Measurements from ENCODE around the gene SAC3D1. TPM values are rescaled to one million over a fixed set of nuclear protein-coding genes. Genes with fewer than 3 reads are reported as not detected.

SAC3D1 gene
- total and polyA plus RNA-seq, 2 of the 8 experiments (the other 6 are each of a cell fraction or from before 2014, with no cell fraction given), result 19.4 to 25.8 TPM

- Histone ChIP-seq H2AK5ac (ENCODE audit: low read depth, low read length) (no peak overlapping the region), H3K36me3 (ENCODE audit: control insufficient read depth in 2 of 4, insufficient read depth in 4 of 4, low read length in 3 of 4) (peaks cover 4 to 14% (median 11%) of the 10 kb centered on the region in 4 experiments; a peak in 7 of 8 replicates), H4K5ac (ENCODE audit: insufficient read length, low read depth, low read length) (no peak overlapping the region), H3K27me3 (replicated peaks in 1 of 4; ENCODE audit: control insufficient read depth in 3 of 4, extremely low read depth in 1 of 4, insufficient read depth in 3 of 4, low read length in 3 of 4) (no peaks in the 10 kb centered on the region), H4K8ac (ENCODE audit: extremely low read depth, insufficient read depth, low read length) (no peak overlapping the region), H3K18ac (ENCODE audit: extremely low read depth, low read length) (no peak overlapping the region), H3K4me3 (ENCODE audit: extremely low read depth in 1 of 4, insufficient read depth in 2 of 4, low read depth in 3 of 4, low read length in 4 of 4) (no peak overlapping the region), H2BK15ac (ENCODE audit: low read length) (no peak overlapping the region), H2BK5ac (ENCODE audit: low read depth, low read length) (no peak overlapping the region), H2BK120ac (replicated peaks; ENCODE audit: low read depth, low read length) (no peak overlapping the region), H3K14ac (ENCODE audit: insufficient read length) (no peak overlapping the region), H3K4me1 (replicated peaks in 1 of 4; ENCODE audit: control insufficient read depth in 3 of 4, insufficient read depth in 4 of 4, low read length in 3 of 4) (peaks cover 0 to 4% (median under 1%) of the 10 kb centered on the region in 4 experiments; a peak in 3 of 7 replicates), H3K23ac (ENCODE audit: insufficient read length) (no peak overlapping the region), H2AFZ (ENCODE audit: low read length) (no peak overlapping the region), H3K23me2 (ENCODE audit: low read depth, low read length) (no peaks in the 10 kb centered on the region), H4K20me1 (replicated peaks in 1 of 2; ENCODE audit: control insufficient read depth in 1 of 2, insufficient read depth in 2 of 2, low read length in 2 of 2) (peaks cover 3 to 4% of the 10 kb centered on the region in 2 experiments), H4K91ac (replicated peaks; ENCODE audit: insufficient read length, low read length) (no peak overlapping the region), H2BK12ac (ENCODE audit: low read depth, low read length) (no peak overlapping the region), H3K4ac (replicated peaks; ENCODE audit: insufficient read length, low read depth, low read length) (no peak overlapping the region), H3K9ac (replicated peaks in 1 of 4; ENCODE audit: extremely low read depth in 1 of 4, low read depth in 3 of 4, low read length in 3 of 4) (no peak overlapping the region), H3K79me1 (ENCODE audit: low read depth, low read length) (peaks cover 3% of the 10 kb centered on the region; the same call in 1 of the 2 replicates), H3K27ac (ENCODE audit: low read depth, low read length) (no peak overlapping the region), H3K4me2 (ENCODE audit: insufficient read depth in 1 of 2, low read depth in 2 of 2, low read length in 2 of 2) (no peak overlapping the region), H3K56ac (replicated peaks; ENCODE audit: insufficient read length, low read depth, low read length) (no peak overlapping the region), H3K9me3 (ENCODE audit: insufficient read depth in 2 of 2, low read depth in 1 of 2, low read length in 1 of 2) (no peaks in the 10 kb centered on the region), H3K79me2 (ENCODE audit: control insufficient read depth in 1 of 2, insufficient read depth in 2 of 2, low read length in 2 of 2) (peaks cover 0 to 5% of the 10 kb centered on the region in 2 experiments; a peak in 1 of 4 replicates), H2BK20ac (ENCODE audit: low read length) (no peak overlapping the region)
- WGBS, 2 experiments (ENCODE audit: extremely low coverage in 1 of 2, insufficient coverage in 1 of 2, insufficient read length in 1 of 2, insufficient replicate concordance in 2 of 2, low coverage in 1 of 2, low lambda C conversion rate in 2 of 2, missing lambda C conversion rate in 1 of 2), result 88% methylated on average over 1 of the region's 1 CpG; no CpG with 5 or more reads in 1 of the 2 experiments
- DNase-seq (ENCODE audit: low read depth in 1 of 2, low spot score in 2 of 2), result no peak
- CTCF ChIA-PET (ENCODE audit: partially characterized antibody), result interaction anchor here (1.1 to 1.5 kb wide), 3 partner anchors 10 to 59 kb away, joined by 3 to 9 read pairs (median 4); partner anchors contain the start of gene ARL2
- no peak for FAIRE-seq
- POLR2A ChIA-PET (ENCODE audit: partially characterized antibody), result interaction anchor here (0.5 to 21.6 kb wide), 7 partner anchors 10 to 429 kb away, joined by 3 to 230 read pairs (median 3); partner anchors contain the start of genes CDCA5, VPS51 and ZFPL1
- TF ChIP-seq BACH1 (IDR thresholded peaks at IDR 0.05; ENCODE audit: low read length) (no peak), PHF8 (conservative IDR thresholded peaks at IDR 0.05; ENCODE audit: low read depth, low read length) (no peak), TAF7 (optimal IDR thresholded peaks at IDR 0.05; ENCODE audit: borderline replicate concordance, low read depth, low read length) (no peak), CEBPB (IDR thresholded peaks at IDR 0.05; ENCODE audit: low read depth, low read length) (no peak), SAP30 (IDR thresholded peaks at IDR 0.05; ENCODE audit: insufficient read depth, insufficient replicate concordance, low read length) (no peak), HDAC2 (IDR thresholded peaks at IDR 0.05; ENCODE audit: borderline replicate concordance in 1 of 2, low read depth in 2 of 2, low read length in 2 of 2) (no peak), SUZ12 (IDR thresholded peaks at IDR 0.05; ENCODE audit: low read length) (no peak), SP2 (IDR thresholded peaks at IDR 0.05; ENCODE audit: low read length) (no peak), BRCA1 (IDR thresholded peaks at IDR 0.05; ENCODE audit: low read depth, low read length) (no peak), SIX5 (IDR thresholded peaks at IDR 0.05; ENCODE audit: low read depth, low read length) (no peak), GABPA (IDR thresholded peaks at IDR 0.05; ENCODE audit: borderline replicate concordance, insufficient read depth, low read length) (no peak), BCL11A (IDR thresholded peaks at IDR 0.05; ENCODE audit: low read depth in 2 of 2, low read length in 2 of 2) (no peak), CBX8 (IDR thresholded peaks at IDR 0.05; ENCODE audit: borderline replicate concordance, low read depth, low read length) (no peak), KDM1A (IDR thresholded peaks at IDR 0.05; ENCODE audit: borderline replicate concordance, low read length) (no peak)
Measured at GRCh38 chr11:65072631-65072966, 31.6 kb downstream of the SAC3D1 start.
